ENCODE measurements around the gene GABRD. TPM values are rescaled to one million over a fixed set of nuclear protein-coding genes. Genes with fewer than 3 reads are reported as not detected.

The GABRD gene
- total and polyA plus RNA-seq, 10 of the 15 experiments (the other 5 are each of a cell fraction or from before 2014, with no cell fraction given) = not detected

DNA sequence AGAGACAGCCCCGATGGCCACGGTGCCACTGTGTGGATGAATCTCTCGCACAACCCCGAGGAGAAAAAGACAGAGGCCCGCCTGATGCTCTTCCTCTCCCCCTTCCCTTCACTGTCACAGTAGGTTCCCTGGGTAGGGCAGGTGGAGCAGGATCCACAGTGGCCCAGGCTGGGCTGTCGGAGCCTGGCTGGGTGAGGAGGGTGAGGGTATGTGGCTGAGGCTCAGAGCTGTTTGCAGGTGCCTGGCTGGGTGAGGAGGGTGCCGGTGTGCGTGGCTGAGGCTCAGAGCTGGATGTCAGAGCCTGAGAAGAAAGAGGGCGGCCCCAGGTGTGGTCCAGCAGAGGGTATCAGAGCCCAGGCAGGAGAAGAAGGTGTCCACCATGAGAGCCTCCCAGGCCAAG lies 18.3 kb upstream of the GABRD start:
- CTCF ChIA-PET = interaction anchor here (0.6 kb wide), 1 partner anchor 15 kb away, joined by 3 read pairs; no protein-coding TSS in a partner anchor
- no peaks in the 10 kb centered on the region for H3K9me3 ChIP-seq (replicated peaks; ENCODE audit: control insufficient read depth, insufficient read depth, low read length)
- POLR2A ChIA-PET = no interaction called here
- no peak overlapping the region for H2AFZ ChIP-seq (ENCODE audit: control insufficient read depth, low read depth, low read length)
- H4K20me1 ChIP-seq (ENCODE audit: control insufficient read depth, insufficient read depth) = no peaks in the 10 kb centered on the region
- no peak for FAIRE-seq
- RAD21 ChIA-PET (ENCODE audit: unreplicated experiment) = no interaction called here
- H3K36me3 ChIP-seq (ENCODE audit: control insufficient read depth in 2 of 2, insufficient read depth in 2 of 2, low read length in 1 of 2) = no peaks in the 10 kb centered on the region
- no peaks in the 10 kb centered on the region; a peak in 1 of 4 replicates for H3K27me3 ChIP-seq (replicated peaks in 1 of 2; ENCODE audit: control insufficient read depth in 2 of 2, insufficient read depth in 2 of 2, low read length in 1 of 2)
- no peak for DNase-seq (ENCODE audit: low read depth, low spot score)
- H3K4me3 ChIP-seq = no peak overlapping the region
- H3K4me2 ChIP-seq (ENCODE audit: control insufficient read depth, insufficient read depth) = no peak overlapping the region
- H3K27ac ChIP-seq (ENCODE audit: control insufficient read depth, insufficient read depth) = no peak overlapping the region
- TF ChIP-seq ZNF622 (IDR thresholded peaks at IDR 0.05) (no peak), NRF1 (conservative IDR thresholded peaks at IDR 0.05; ENCODE audit: low read depth, low read length) (no peak), POLR2AphosphoS2 (IDR thresholded peaks at IDR 0.05; ENCODE audit: low read depth, low read length) (no peak), IRF4 (IDR thresholded peaks at IDR 0.05; ENCODE audit: low read depth, low read length) (no peak), CHD2 (IDR thresholded peaks at IDR 0.05; ENCODE audit: borderline replicate concordance, low read depth, low read length) (no peak), MEF2A (IDR thresholded peaks at IDR 0.05; ENCODE audit: insufficient read depth, low read depth, low read length) (no peak), TBL1XR1 (IDR thresholded peaks at IDR 0.05; ENCODE audit: low read depth, low read length) (no peak), KDM1A (IDR thresholded peaks at IDR 0.05; ENCODE audit: borderline replicate concordance) (no peak), SMAD1 (IDR thresholded peaks at IDR 0.05; ENCODE audit: low read depth, partially characterized antibody) (no peak), NFYB (IDR thresholded peaks at IDR 0.05; ENCODE audit: insufficient read depth, low read depth, low read length) (no peak), SIN3A (IDR thresholded peaks at IDR 0.05; ENCODE audit: low read depth, low read length) (no peak), RCOR1 (conservative IDR thresholded peaks at IDR 0.05; ENCODE audit: low read depth, low read length) (no peak), ZNF274 (IDR thresholded peaks at IDR 0.05; ENCODE audit: insufficient read depth, insufficient read length) (no peak)
- TF ChIP-seq, protein P1, sequence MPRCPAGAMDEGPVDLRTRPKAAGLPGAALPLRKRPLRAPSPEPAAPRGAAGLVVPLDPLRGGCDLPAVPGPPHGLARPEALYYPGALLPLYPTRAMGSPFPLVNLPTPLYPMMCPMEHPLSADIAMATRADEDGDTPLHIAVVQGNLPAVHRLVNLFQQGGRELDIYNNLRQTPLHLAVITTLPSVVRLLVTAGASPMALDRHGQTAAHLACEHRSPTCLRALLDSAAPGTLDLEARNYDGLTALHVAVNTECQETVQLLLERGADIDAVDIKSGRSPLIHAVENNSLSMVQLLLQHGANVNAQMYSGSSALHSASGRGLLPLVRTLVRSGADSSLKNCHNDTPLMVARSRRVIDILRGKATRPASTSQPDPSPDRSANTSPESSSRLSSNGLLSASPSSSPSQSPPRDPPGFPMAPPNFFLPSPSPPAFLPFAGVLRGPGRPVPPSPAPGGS (IDR thresholded peaks at IDR 0.05; ENCODE audit: borderline replicate concordance, insufficient read depth, low read depth, low read length, poor library complexity, severe bottlenecking) = no peak
- TF ChIP-seq, protein P2, sequence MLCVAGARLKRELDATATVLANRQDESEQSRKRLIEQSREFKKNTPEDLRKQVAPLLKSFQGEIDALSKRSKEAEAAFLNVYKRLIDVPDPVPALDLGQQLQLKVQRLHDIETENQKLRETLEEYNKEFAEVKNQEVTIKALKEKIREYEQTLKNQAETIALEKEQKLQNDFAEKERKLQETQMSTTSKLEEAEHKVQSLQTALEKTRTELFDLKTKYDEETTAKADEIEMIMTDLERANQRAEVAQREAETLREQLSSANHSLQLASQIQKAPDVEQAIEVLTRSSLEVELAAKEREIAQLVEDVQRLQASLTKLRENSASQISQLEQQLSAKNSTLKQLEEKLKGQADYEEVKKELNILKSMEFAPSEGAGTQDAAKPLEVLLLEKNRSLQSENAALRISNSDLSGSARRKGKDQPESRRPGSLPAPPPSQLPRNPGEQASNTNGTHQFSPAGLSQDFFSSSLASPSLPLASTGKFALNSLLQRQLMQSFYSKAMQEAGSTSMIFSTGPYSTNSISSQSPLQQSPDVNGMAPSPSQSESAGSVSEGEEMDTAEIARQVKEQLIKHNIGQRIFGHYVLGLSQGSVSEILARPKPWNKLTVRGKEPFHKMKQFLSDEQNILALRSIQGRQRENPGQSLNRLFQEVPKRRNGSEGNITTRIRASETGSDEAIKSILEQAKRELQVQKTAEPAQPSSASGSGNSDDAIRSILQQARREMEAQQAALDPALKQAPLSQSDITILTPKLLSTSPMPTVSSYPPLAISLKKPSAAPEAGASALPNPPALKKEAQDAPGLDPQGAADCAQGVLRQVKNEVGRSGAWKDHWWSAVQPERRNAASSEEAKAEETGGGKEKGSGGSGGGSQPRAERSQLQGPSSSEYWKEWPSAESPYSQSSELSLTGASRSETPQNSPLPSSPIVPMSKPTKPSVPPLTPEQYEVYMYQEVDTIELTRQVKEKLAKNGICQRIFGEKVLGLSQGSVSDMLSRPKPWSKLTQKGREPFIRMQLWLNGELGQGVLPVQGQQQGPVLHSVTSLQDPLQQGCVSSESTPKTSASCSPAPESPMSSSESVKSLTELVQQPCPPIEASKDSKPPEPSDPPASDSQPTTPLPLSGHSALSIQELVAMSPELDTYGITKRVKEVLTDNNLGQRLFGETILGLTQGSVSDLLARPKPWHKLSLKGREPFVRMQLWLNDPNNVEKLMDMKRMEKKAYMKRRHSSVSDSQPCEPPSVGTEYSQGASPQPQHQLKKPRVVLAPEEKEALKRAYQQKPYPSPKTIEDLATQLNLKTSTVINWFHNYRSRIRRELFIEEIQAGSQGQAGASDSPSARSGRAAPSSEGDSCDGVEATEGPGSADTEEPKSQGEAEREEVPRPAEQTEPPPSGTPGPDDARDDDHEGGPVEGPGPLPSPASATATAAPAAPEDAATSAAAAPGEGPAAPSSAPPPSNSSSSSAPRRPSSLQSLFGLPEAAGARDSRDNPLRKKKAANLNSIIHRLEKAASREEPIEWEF (IDR thresholded peaks at IDR 0.05; ENCODE audit: insufficient replicate concordance, low read depth, low read length) = no peak
- BruUV-seq (replicated peaks) = no TSS peak
- H3K79me2 ChIP-seq (ENCODE audit: control insufficient read depth, insufficient read depth, low read length) = no peaks in the 10 kb centered on the region
- in situ Hi-C loops (cut with MboI) = no loop called here
- WGBS (ENCODE audit: insufficient coverage, insufficient replicate concordance, low lambda C conversion rate, missing lambda C conversion rate) = 47% methylated on average over 9 of the region's 9 CpGs
- no peak for ATAC-seq
- SMC1A ChIA-PET (ENCODE audit: uncharacterized antibody, unreplicated experiment) = interaction anchor here (1.1 kb wide), 1 partner anchor 41 kb away, joined by 3 read pairs; no protein-coding TSS in a partner anchor
- intact Hi-C loops (cut with micrococcal nuclease; ENCODE audit: unreplicated experiment) = no loop called here
- no peak overlapping the region for H3K9ac ChIP-seq (ENCODE audit: control insufficient read depth, insufficient read depth, low read length)
- no peaks in the 10 kb centered on the region for H3K4me1 ChIP-seq (ENCODE audit: control insufficient read depth, insufficient read depth, low read length)

Measured in GM12878 (cell line).